Ishikawa (cell line): ENCODE data around the gene CPED1.

ENCODE experiments used
- EGR1 ChIP-seq: IDR thresholded peaks from 2 replicates; pipeline ENCODE4 v1.6.1; 2012
- EP300 ChIP-seq: IDR thresholded peaks from 2 replicates; pipeline ENCODE4 v1.6.1; 2012; ENCODE audit warnings: borderline replicate concordance
- FOXM1 ChIP-seq: IDR thresholded peaks from 2 replicates; pipeline ENCODE4 v1.6.1; 2012; ENCODE audit warnings: low read depth, borderline replicate concordance
- RAD21 ChIP-seq: IDR thresholded peaks from 2 replicates; pipeline ENCODE4 v1.6.1; 2012; ENCODE audit warnings: low read depth
- TAF1 ChIP-seq: IDR thresholded peaks from 2 replicates; pipeline ENCODE4 v1.6.1; 2012; ENCODE audit warnings: low read depth, mild to moderate bottlenecking
- TEAD4 ChIP-seq: IDR thresholded peaks from 2 replicates; pipeline ENCODE4 v1.6.1; 2012
- YY1 ChIP-seq: IDR thresholded peaks from 2 replicates; pipeline ENCODE4 v1.6.1; 2012; ENCODE audit warnings: low read depth
- ZBTB7A ChIP-seq: IDR thresholded peaks from 2 replicates; pipeline ENCODE4 v1.6.1; 2012; ENCODE audit warnings: low read depth
- TF ChIP-seq, protein P1 (sequence below): IDR thresholded peaks from 2 replicates; pipeline ENCODE4 v1.6.1; 2012
- TF ChIP-seq, protein P2 (sequence below): IDR thresholded peaks from 2 replicates; pipeline ENCODE4 v1.6.1; 2012; ENCODE audit warnings: low read depth, mild to moderate bottlenecking

DNA sequence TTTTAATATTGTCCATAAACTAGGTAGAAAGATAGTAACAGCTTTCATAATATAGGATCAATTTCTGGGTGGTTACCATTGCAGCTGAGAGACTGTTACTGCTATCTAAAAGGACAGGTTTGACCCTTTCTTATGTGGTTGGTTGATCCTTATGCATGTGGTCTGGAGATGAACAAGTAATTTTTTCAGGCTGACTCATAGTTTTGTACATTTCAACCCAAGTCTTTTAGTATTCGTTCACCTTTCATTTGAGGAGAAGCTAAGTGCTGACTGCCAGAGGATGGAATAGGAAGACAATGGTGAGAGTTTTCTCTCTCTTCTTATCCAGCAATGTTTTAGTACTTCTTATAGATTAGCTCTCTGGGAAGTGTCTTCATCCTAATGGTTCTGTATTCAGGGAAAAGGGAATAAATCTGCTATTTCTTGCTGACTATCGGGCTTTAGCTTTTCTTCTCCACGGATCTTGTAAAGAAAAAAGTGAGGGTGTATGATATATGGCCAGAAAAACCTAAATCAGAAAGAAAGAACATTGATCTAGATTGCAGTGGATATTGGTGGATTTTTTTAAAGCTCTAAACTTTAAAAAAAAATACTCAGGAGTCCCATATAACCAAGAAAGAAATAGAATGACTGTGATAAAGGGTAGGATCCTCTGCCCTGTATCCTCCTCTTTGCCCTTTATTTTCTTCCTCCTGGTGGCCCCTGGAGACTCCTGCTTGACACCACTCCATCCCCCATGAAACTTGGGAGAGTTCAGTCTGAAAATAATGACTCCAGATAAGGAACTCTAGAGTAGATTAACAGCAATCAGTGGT lies 88.0 kb downstream of the CPED1 start:
- TF ChIP-seq EP300 (no peak), YY1 (no peak), TEAD4 (no peak), FOXM1 (no peak), ZBTB7A (no peak), TAF1 (no peak), RAD21 (no peak), EGR1 (no peak)
- TF ChIP-seq, protein P1, sequence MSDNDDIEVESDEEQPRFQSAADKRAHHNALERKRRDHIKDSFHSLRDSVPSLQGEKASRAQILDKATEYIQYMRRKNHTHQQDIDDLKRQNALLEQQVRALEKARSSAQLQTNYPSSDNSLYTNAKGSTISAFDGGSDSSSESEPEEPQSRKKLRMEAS, result no peak
- TF ChIP-seq, protein P2, sequence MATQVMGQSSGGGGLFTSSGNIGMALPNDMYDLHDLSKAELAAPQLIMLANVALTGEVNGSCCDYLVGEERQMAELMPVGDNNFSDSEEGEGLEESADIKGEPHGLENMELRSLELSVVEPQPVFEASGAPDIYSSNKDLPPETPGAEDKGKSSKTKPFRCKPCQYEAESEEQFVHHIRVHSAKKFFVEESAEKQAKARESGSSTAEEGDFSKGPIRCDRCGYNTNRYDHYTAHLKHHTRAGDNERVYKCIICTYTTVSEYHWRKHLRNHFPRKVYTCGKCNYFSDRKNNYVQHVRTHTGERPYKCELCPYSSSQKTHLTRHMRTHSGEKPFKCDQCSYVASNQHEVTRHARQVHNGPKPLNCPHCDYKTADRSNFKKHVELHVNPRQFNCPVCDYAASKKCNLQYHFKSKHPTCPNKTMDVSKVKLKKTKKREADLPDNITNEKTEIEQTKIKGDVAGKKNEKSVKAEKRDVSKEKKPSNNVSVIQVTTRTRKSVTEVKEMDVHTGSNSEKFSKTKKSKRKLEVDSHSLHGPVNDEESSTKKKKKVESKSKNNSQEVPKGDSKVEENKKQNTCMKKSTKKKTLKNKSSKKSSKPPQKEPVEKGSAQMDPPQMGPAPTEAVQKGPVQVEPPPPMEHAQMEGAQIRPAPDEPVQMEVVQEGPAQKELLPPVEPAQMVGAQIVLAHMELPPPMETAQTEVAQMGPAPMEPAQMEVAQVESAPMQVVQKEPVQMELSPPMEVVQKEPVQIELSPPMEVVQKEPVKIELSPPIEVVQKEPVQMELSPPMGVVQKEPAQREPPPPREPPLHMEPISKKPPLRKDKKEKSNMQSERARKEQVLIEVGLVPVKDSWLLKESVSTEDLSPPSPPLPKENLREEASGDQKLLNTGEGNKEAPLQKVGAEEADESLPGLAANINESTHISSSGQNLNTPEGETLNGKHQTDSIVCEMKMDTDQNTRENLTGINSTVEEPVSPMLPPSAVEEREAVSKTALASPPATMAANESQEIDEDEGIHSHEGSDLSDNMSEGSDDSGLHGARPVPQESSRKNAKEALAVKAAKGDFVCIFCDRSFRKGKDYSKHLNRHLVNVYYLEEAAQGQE, result no peak
